GM23338 (cell line): ENCODE results near the gene DPH2. TPM values are rescaled to one million over a fixed set of nuclear protein-coding genes. Genes with fewer than 3 reads are reported as not detected.

Experiments
- ATAC-seq: fragments of 200-7000 bp; cut with Tn5 transposase; 3 replicates; pipeline ENCODE4 v1.9.1; 2020
- DNase-seq: peaks from one replicate; pipeline ENCODE4 v3.0.0-alpha.2; 2015; ENCODE audit warnings: low spot score
- H2AFZ ChIP-seq: fragments of 200-600 bp; sonication (generic); 2 replicates; pipeline ENCODE4 v1.8.0; 2016; ENCODE audit warnings: antibody characterized with exemption, mild to moderate bottlenecking, moderate library complexity
- H3F3A ChIP-seq: fragments of 200-600 bp; sonication (generic); replicated peaks from 2 replicates; pipeline ENCODE4 v1.8.0; 2017; ENCODE audit warnings: antibody characterized with exemption, mixed run types, low read depth
- H3K27ac ChIP-seq: fragments of 200-600 bp; sonication (generic); 2 replicates; pipeline ENCODE4 v1.6.1; 2016; ENCODE audit warnings: low read depth
- H3K27me3 ChIP-seq: fragments of 200-600 bp; sonication (generic); 2 replicates; pipeline ENCODE4 v1.8.0; 2016; ENCODE audit warnings: mild to moderate bottlenecking, mixed run types, moderate library complexity; ENCODE audit not compliant: insufficient read depth
- H3K36me3 ChIP-seq: fragments of 200-600 bp; sonication (generic); 2 replicates; pipeline ENCODE4 v1.8.0; 2016; ENCODE audit warnings: mild to moderate bottlenecking; ENCODE audit not compliant: insufficient read depth
- H3K4me1 ChIP-seq: fragments of 200-600 bp; sonication (generic); 2 replicates; pipeline ENCODE4 v1.8.0; 2016; ENCODE audit warnings: mild to moderate bottlenecking, moderate library complexity; ENCODE audit not compliant: insufficient read depth
- H3K4me2 ChIP-seq: fragments of 200-600 bp; sonication (generic); 2 replicates; pipeline ENCODE4 v1.7.1; 2017; ENCODE audit warnings: mixed run types
- H3K4me3 ChIP-seq: fragments of 200-600 bp; sonication (generic); 2 replicates; pipeline ENCODE4 v1.6.1; 2016; ENCODE audit warnings: mixed run types
- H3K79me2 ChIP-seq: fragments of 200-600 bp; sonication (generic); replicated peaks from 2 replicates; pipeline ENCODE4 v1.8.0; 2017; ENCODE audit warnings: mild to moderate bottlenecking; ENCODE audit not compliant: insufficient read depth
- H3K9me2 ChIP-seq: fragments of 200-600 bp; sonication (generic); 2 replicates; pipeline ENCODE4 v1.8.0; 2017; ENCODE audit not compliant: insufficient read depth
- H4K20me1 ChIP-seq: fragments of 200-600 bp; sonication (generic); replicated peaks from 2 replicates; pipeline ENCODE4 v1.8.0; 2017; ENCODE audit warnings: mild to moderate bottlenecking; ENCODE audit not compliant: insufficient read depth
- H3K27ac Mint-ChIP-seq: 2 replicates; pipeline ENCODE4 v1.8.0; 2020; ENCODE audit warnings: inconsistent platforms, mild to moderate bottlenecking, moderate library complexity, mixed read lengths
- H3K27me3 Mint-ChIP-seq: 3 replicates; pipeline ENCODE4 v1.8.0; 2022; ENCODE audit warnings: low read depth, mild to moderate bottlenecking, moderate library complexity, mixed read lengths, inconsistent platforms; ENCODE audit not compliant: insufficient read depth, poor library complexity
- H3K36me3 Mint-ChIP-seq: 3 replicates; pipeline ENCODE4 v1.8.0; 2021; ENCODE audit warnings: low read depth, mild to moderate bottlenecking, inconsistent platforms, moderate library complexity, mixed read lengths
- H3K4me1 Mint-ChIP-seq: 3 replicates; pipeline ENCODE4 v1.8.0; 2020; ENCODE audit warnings: mild to moderate bottlenecking, inconsistent platforms, mixed read lengths
- H3K4me3 Mint-ChIP-seq: 3 replicates; pipeline ENCODE4 v1.8.0; 2021; ENCODE audit warnings: moderate library complexity, mild to moderate bottlenecking, inconsistent platforms, mixed read lengths
- H3K9me3 Mint-ChIP-seq: 3 replicates; pipeline ENCODE4 v1.8.0; 2020; ENCODE audit warnings: moderate library complexity, mild to moderate bottlenecking, inconsistent platforms, mixed read lengths
- NANOG ChIP-seq: IDR thresholded peaks from 2 replicates; pipeline ENCODE4 v1.6.1; 2016; ENCODE audit warnings: antibody characterized with exemption, borderline replicate concordance
- polyA plus RNA-seq: library from polyadenylated mRNA; unstranded; fragments of >200 nt; fragmentation: Nextera tagmentation; extraction: Ambion mirVana; gene quantifications from 2 replicates; pipeline ENCODE4 v1.2.1, GENCODE V29; 2016
- total RNA-seq: library from RNA; depleted of rRNA; stranded (reverse); fragments of >200 nt; shearing (Covaris generic); gene quantifications from 2 replicates; pipeline ENCODE4 v1.2.3, GENCODE V29; 2014
- TF ChIP-seq, protein P1 (sequence below): fragments of 250-450 bp; sonication (Bioruptor Pico); IDR thresholded peaks from 2 replicates; pipeline ENCODE4 v1.5.0; 2020; ENCODE audit warnings: mild to moderate bottlenecking, moderate library complexity
- TF ChIP-seq, protein P2 (sequence below): IDR thresholded peaks from 2 replicates; pipeline ENCODE4 v1.6.1; 2016; ENCODE audit warnings: antibody characterized with exemption
- TF ChIP-seq, protein P3 (sequence below), 2 experiments: fragments of 200-600 bp in 1 of 2; sonication (generic) in 1 of 2; conservative IDR thresholded peaks; 2 replicates each; pipeline versions ENCODE4 v1.5.1 to v1.6.1; 2016 to 2017; ENCODE audit warnings: antibody characterized with exemption in 2 of 2, low read depth in 2 of 2, mild to moderate bottlenecking in 2 of 2, moderate library complexity in 1 of 2

Gene DPH2
- total and polyA plus RNA-seq, 2 experiments from 2014 or later, result 32.1 to 90.3 TPM

DNA sequence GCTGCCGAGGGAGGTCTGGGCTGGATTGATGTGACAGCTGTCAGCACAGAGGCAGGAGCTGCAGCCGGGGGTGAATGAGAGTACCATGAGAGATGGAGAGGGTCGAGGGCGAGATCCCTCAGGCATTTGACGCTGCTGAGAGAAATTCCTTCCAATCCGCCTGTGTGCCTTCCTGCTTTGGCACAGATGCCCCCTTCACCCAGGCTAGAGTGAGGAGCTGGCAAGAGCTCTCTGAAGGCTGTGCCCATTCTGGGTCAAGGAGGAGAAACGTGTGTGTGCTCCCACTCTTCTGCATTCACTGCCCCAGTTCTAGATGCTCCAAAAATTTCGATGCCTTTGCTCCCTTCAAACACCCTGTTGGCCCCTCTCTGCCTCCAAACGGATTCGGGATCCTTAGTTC is 31.4 kb upstream of the DPH2 start (continued):
- TF ChIP-seq, protein P1, sequence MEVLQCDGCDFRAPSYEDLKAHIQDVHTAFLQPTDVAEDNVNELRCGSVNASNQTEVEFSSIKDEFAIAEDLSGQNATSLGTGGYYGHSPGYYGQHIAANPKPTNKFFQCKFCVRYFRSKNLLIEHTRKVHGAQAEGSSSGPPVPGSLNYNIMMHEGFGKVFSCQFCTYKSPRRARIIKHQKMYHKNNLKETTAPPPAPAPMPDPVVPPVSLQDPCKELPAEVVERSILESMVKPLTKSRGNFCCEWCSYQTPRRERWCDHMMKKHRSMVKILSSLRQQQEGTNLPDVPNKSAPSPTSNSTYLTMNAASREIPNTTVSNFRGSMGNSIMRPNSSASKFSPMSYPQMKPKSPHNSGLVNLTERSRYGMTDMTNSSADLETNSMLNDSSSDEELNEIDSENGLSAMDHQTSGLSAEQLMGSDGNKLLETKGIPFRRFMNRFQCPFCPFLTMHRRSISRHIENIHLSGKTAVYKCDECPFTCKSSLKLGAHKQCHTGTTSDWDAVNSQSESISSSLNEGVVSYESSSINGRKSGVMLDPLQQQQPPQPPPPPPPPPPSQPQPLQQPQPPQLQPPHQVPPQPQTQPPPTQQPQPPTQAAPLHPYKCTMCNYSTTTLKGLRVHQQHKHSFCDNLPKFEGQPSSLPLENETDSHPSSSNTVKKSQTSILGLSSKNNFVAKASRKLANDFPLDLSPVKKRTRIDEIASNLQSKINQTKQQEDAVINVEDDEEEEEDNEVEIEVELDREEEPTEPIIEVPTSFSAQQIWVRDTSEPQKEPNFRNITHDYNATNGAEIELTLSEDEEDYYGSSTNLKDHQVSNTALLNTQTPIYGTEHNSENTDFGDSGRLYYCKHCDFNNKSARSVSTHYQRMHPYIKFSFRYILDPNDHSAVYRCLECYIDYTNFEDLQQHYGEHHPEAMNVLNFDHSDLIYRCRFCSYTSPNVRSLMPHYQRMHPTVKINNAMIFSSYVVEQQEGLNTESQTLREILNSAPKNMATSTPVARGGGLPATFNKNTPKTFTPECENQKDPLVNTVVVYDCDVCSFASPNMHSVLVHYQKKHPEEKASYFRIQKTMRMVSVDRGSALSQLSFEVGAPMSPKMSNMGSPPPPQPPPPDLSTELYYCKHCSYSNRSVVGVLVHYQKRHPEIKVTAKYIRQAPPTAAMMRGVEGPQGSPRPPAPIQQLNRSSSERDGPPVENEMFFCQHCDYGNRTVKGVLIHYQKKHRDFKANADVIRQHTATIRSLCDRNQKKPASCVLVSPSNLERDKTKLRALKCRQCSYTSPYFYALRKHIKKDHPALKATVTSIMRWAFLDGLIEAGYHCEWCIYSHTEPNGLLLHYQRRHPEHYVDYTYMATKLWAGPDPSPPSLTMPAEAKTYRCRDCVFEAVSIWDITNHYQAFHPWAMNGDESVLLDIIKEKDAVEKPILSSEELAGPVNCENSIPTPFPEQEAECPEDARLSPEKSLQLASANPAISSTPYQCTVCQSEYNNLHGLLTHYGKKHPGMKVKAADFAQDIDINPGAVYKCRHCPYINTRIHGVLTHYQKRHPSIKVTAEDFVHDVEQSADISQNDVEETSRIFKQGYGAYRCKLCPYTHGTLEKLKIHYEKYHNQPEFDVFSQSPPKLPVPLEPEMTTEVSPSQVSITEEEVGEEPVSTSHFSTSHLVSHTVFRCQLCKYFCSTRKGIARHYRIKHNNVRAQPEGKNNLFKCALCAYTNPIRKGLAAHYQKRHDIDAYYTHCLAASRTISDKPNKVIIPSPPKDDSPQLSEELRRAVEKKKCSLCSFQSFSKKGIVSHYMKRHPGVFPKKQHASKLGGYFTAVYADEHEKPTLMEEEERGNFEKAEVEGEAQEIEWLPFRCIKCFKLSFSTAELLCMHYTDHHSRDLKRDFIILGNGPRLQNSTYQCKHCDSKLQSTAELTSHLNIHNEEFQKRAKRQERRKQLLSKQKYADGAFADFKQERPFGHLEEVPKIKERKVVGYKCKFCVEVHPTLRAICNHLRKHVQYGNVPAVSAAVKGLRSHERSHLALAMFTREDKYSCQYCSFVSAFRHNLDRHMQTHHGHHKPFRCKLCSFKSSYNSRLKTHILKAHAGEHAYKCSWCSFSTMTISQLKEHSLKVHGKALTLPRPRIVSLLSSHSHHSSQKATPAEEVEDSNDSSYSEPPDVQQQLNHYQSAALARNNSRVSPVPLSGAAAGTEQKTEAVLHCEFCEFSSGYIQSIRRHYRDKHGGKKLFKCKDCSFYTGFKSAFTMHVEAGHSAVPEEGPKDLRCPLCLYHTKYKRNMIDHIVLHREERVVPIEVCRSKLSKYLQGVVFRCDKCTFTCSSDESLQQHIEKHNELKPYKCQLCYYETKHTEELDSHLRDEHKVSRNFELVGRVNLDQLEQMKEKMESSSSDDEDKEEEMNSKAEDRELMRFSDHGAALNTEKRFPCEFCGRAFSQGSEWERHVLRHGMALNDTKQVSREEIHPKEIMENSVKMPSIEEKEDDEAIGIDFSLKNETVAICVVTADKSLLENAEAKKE (CRISPR knock-in tag), result no peak
- TF ChIP-seq, protein P2, sequence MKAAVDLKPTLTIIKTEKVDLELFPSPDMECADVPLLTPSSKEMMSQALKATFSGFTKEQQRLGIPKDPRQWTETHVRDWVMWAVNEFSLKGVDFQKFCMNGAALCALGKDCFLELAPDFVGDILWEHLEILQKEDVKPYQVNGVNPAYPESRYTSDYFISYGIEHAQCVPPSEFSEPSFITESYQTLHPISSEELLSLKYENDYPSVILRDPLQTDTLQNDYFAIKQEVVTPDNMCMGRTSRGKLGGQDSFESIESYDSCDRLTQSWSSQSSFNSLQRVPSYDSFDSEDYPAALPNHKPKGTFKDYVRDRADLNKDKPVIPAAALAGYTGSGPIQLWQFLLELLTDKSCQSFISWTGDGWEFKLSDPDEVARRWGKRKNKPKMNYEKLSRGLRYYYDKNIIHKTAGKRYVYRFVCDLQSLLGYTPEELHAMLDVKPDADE, result no peak

DNA sequence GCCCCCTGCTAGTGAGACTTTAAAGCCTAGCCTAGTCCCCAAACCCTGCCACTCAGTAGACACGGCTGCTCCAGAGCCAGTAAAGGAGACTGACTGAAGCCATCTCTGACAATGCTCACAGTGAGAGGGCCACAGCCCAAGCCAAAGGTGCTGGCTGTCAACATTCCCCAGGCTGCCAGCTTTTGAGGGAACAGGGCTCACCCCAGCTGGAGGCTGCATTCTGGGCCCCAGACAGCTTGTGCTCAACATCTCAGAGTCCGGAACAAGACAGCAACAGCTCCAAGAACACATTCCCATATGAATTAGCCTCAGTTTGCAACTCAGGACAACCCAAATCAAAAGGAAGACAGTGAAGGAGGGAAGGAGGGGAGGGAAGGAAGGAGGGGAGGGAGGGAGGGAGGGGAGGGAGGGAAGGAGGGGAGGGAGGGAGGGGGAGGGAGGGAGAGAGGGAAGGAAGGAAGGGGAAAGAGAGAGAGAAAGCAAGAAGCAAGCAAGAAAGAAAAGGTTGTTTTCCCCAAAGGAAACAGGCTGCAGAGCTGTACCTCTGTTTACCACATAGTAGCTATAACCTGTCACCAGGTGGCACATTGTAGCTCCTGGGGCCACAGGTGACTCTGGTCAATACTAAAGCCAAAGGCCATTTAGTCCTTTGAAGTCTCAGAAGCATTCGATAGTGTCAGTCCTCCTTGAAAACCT is 30.8 kb upstream of the DPH2 start:
- no peak; the same call in 2 of the 3 replicates for ATAC-seq
- no peaks in the 10 kb centered on the region for H3K36me3 ChIP-seq
- no peak overlapping the region for H2AFZ ChIP-seq
- no peak overlapping the region; the same call in 2 of the 3 replicates for H3K4me3 Mint-ChIP-seq
- H3K27me3 Mint-ChIP-seq, result peaks cover 17% of the 10 kb centered on the region
- H3K27me3 ChIP-seq, result no peaks in the 10 kb centered on the region
- peaks cover 4% of the 10 kb centered on the region; the same call in 1 of the 3 replicates for H3K36me3 Mint-ChIP-seq
- DNase-seq, result peak; percentile 46
- H3F3A ChIP-seq, result peaks cover 30% of the 10 kb centered on the region
- peaks cover 35% of the 10 kb centered on the region for H3K4me1 ChIP-seq
- no peak overlapping the region for H3K4me3 ChIP-seq
- peaks cover 16% of the 10 kb centered on the region for H4K20me1 ChIP-seq
- no peaks in the 10 kb centered on the region for H3K9me2 ChIP-seq
- 0 out of 2 replicates have a peak, but pooled peaks cover 7% of the 10 kb centered on the region for H3K79me2 ChIP-seq
- no peak overlapping the region for H3K27ac Mint-ChIP-seq
- no peaks in the 10 kb centered on the region for H3K9me3 Mint-ChIP-seq
- H3K4me1 Mint-ChIP-seq, result peaks cover 62% of the 10 kb centered on the region
- peak overlapping the region; percentile 60 for H3K4me2 ChIP-seq
- no peak overlapping the region for H3K27ac ChIP-seq
- TF ChIP-seq, protein P3, sequence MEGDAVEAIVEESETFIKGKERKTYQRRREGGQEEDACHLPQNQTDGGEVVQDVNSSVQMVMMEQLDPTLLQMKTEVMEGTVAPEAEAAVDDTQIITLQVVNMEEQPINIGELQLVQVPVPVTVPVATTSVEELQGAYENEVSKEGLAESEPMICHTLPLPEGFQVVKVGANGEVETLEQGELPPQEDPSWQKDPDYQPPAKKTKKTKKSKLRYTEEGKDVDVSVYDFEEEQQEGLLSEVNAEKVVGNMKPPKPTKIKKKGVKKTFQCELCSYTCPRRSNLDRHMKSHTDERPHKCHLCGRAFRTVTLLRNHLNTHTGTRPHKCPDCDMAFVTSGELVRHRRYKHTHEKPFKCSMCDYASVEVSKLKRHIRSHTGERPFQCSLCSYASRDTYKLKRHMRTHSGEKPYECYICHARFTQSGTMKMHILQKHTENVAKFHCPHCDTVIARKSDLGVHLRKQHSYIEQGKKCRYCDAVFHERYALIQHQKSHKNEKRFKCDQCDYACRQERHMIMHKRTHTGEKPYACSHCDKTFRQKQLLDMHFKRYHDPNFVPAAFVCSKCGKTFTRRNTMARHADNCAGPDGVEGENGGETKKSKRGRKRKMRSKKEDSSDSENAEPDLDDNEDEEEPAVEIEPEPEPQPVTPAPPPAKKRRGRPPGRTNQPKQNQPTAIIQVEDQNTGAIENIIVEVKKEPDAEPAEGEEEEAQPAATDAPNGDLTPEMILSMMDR (conservative IDR thresholded peaks at IDR 0.05; ENCODE audit: low read depth in 2 of 2), result peak in 1 of 2 experiments; percentile 30; a peak in 1 of 4 replicates
- TF ChIP-seq NANOG, result no peak
